OCI-LY1 (cell line): ENCODE data around the gene NAV2.

Experiments
- H2AFZ ChIP-seq: fragments of 200-600 bp; sonication (generic), shearing (Covaris generic); 2 replicates; pipeline ENCODE4 v1.6.0; 2014; ENCODE audit warnings: antibody characterized with exemption, mild to moderate bottlenecking, low read length
- H3F3A ChIP-seq: fragments of 200-600 bp; sonication (generic), shearing (Covaris generic); 2 replicates; pipeline ENCODE4 v1.6.0; 2014; ENCODE audit warnings: mild to moderate bottlenecking, antibody characterized with exemption, low read length, moderate library complexity; ENCODE audit not compliant: insufficient read depth
- H3K27ac ChIP-seq: fragments of 200-600 bp; sonication (generic); 2 replicates; pipeline ENCODE4 v1.5.1; 2014; ENCODE audit warnings: low read length, mixed run types, mild to moderate bottlenecking, low read depth; ENCODE audit not compliant: poor library complexity, severe bottlenecking
- H3K27me3 ChIP-seq: fragments of 200-600 bp; sonication (generic); 2 replicates; pipeline ENCODE4 v1.6.0; 2014; ENCODE audit warnings: antibody characterized with exemption, mild to moderate bottlenecking, low read length, moderate library complexity; ENCODE audit not compliant: insufficient read depth
- H3K36me3 ChIP-seq: fragments of 200-600 bp; sonication (generic); 2 replicates; pipeline ENCODE4 v1.6.1; 2014; ENCODE audit warnings: mild to moderate bottlenecking, antibody characterized with exemption, low read length, moderate library complexity, mixed read lengths; ENCODE audit not compliant: insufficient read depth
- H3K4me1 ChIP-seq: fragments of 200-600 bp; sonication (generic); 2 replicates; pipeline ENCODE4 v1.5.1; 2014; ENCODE audit warnings: mild to moderate bottlenecking, low read length, moderate library complexity; ENCODE audit not compliant: insufficient read depth, severe bottlenecking
- H3K4me2 ChIP-seq: fragments of 200-600 bp; sonication (generic), shearing (Covaris generic); 2 replicates; pipeline ENCODE4 v1.6.1; 2014; ENCODE audit warnings: low read length
- H3K4me3 ChIP-seq: fragments of 200-600 bp; sonication (generic); 2 replicates; pipeline ENCODE4 v1.5.1; 2014; ENCODE audit warnings: low read length, low read depth, mild to moderate bottlenecking, mixed read lengths; ENCODE audit not compliant: poor library complexity, severe bottlenecking
- H3K79me2 ChIP-seq: fragments of 200-600 bp; shearing (Covaris generic); 2 replicates; pipeline ENCODE4 v1.6.1; 2016; ENCODE audit warnings: mixed run types, low read length, mixed read lengths; ENCODE audit not compliant: insufficient read depth
- H3K9ac ChIP-seq: fragments of 200-600 bp; sonication (generic), shearing (Covaris generic); 2 replicates; pipeline ENCODE4 v1.6.1; 2014; ENCODE audit warnings: mild to moderate bottlenecking, low read length, mixed read lengths
- H3K9me2 ChIP-seq: fragments of 200-600 bp; sonication (generic), shearing (Covaris generic); 2 replicates; pipeline ENCODE4 v1.6.1; 2014; ENCODE audit warnings: low read depth, mild to moderate bottlenecking, low read length, mixed read lengths
- H3K9me3 ChIP-seq: fragments of 200-600 bp; shearing (Covaris generic); 2 replicates; pipeline ENCODE4 v1.6.1; 2014; ENCODE audit warnings: low read length, mixed read lengths
- H4K20me1 ChIP-seq: fragments of 200-600 bp; sonication (generic), shearing (Covaris generic); 2 replicates; pipeline ENCODE4 v1.6.0; 2016; ENCODE audit warnings: mild to moderate bottlenecking, low read length; ENCODE audit not compliant: insufficient read depth
- CTCF ChIP-seq: fragments of 200-600 bp; sonication (generic), shearing (Covaris generic); IDR thresholded peaks from 2 replicates; pipeline ENCODE4 v1.5.1; 2017; ENCODE audit warnings: mild to moderate bottlenecking, antibody characterized with exemption, low read length, moderate library complexity, mixed read lengths
- EZH2 ChIP-seq: fragments of 200-600 bp; sonication (generic), shearing (Covaris generic); IDR thresholded peaks from 2 replicates; pipeline ENCODE4 v1.8.0; 2017; ENCODE audit warnings: borderline replicate concordance, mixed run types, mild to moderate bottlenecking, antibody characterized with exemption, low read length, moderate library complexity, mixed read lengths

Gene NAV2

GRCh38 chr11:20037396-20038153, 324.9 kb downstream of the NAV2 start:
- Histone ChIP-seq H3K79me2 (no peaks in the 10 kb centered on the region), H3K9me2 (no peaks in the 10 kb centered on the region), H3K27me3 (no peaks in the 10 kb centered on the region), H3K27ac (no peak overlapping the region), H4K20me1 (no peaks in the 10 kb centered on the region), H3K9me3 (no peaks in the 10 kb centered on the region), H3K4me3 (no peak overlapping the region), H3F3A (no peaks in the 10 kb centered on the region), H2AFZ (no peak overlapping the region), H3K9ac (no peak overlapping the region), H3K4me2 (no peak overlapping the region), H3K36me3 (no peaks in the 10 kb centered on the region), H3K4me1 (no peaks in the 10 kb centered on the region)
- TF ChIP-seq CTCF (no peak), EZH2 (no peak)

- H3K4me3 ChIP-seq: no peak overlapping the region
- H3K4me2 ChIP-seq: no peak overlapping the region
- H3K9me3 ChIP-seq: no peaks in the 10 kb centered on the region
- no peaks in the 10 kb centered on the region for H3F3A ChIP-seq
- no peaks in the 10 kb centered on the region for H3K27me3 ChIP-seq
- no peak overlapping the region for H2AFZ ChIP-seq
- no peaks in the 10 kb centered on the region for H3K79me2 ChIP-seq
- H3K9ac ChIP-seq: no peak overlapping the region
- H3K4me1 ChIP-seq: no peaks in the 10 kb centered on the region
- TF ChIP-seq CTCF (no peak), EZH2 (no peak)
- no peak overlapping the region for H3K27ac ChIP-seq
- no peaks in the 10 kb centered on the region for H4K20me1 ChIP-seq
- H3K9me2 ChIP-seq: no peaks in the 10 kb centered on the region
- H3K36me3 ChIP-seq: no peaks in the 10 kb centered on the region
Observed at GRCh38 chr11:20038412-20038811, 325.8 kb downstream of the NAV2 start.

DNA sequence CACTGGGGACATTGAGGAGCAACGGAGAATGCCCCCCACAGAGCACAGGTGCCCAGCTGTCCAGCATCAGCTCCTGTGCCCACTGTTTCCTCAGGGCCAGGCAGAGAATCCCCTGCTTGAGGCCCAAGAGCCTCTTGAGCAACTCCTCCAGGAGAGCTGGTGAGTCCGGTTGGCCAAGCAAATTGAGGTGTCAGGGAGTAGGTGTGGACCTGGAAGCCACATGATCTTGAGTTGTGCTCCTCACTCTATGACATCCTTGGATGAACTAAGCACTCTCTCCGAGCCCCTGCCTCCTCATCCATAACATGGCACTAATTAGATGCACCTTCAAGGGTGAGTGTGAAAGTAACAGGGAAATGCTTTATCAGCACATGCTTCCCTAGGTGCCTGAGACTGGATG, 326.3 kb downstream of the NAV2 start:
- H2AFZ ChIP-seq: no peak overlapping the region
- no peak overlapping the region for H3K27ac ChIP-seq
- H3K36me3 ChIP-seq: no peaks in the 10 kb centered on the region
- TF ChIP-seq CTCF (no peak), EZH2 (no peak)
- H3F3A ChIP-seq: no peaks in the 10 kb centered on the region
- no peaks in the 10 kb centered on the region for H3K4me1 ChIP-seq
- H3K9ac ChIP-seq: no peak overlapping the region
- H3K27me3 ChIP-seq: no peaks in the 10 kb centered on the region
- H3K9me2 ChIP-seq: no peaks in the 10 kb centered on the region
- no peak overlapping the region for H3K4me3 ChIP-seq
- no peaks in the 10 kb centered on the region for H3K9me3 ChIP-seq
- H4K20me1 ChIP-seq: no peaks in the 10 kb centered on the region
- H3K4me2 ChIP-seq: no peak overlapping the region
- H3K79me2 ChIP-seq: no peaks in the 10 kb centered on the region
